Neural crest cell (in vitro differentiated cells): Measurements from ENCODE around the gene DLX4. TPM values are rescaled to one million over a fixed set of nuclear protein-coding genes. Genes with fewer than 3 reads are reported as not detected.

ENCODE experiments used
- DNase-seq: peaks from one replicate; pipeline ENCODE4 v3.0.0; 2021; ENCODE audit warnings: low read depth, mixed read lengths, low spot score
- H3K27ac Mint-ChIP-seq: one replicate; pipeline ENCODE4 v1.8.0; 2021; ENCODE audit warnings: mild to moderate bottlenecking, mixed read lengths; ENCODE audit not compliant: unreplicated experiment
- H3K27me3 Mint-ChIP-seq: 2 replicates; pipeline ENCODE4 v1.8.0; 2021; ENCODE audit warnings: low read depth, mild to moderate bottlenecking, mixed read lengths
- H3K36me3 Mint-ChIP-seq: 2 replicates; pipeline ENCODE4 v1.8.0; 2021; ENCODE audit warnings: low read depth, mild to moderate bottlenecking, mixed read lengths
- H3K4me1 Mint-ChIP-seq: 2 replicates; pipeline ENCODE4 v1.8.0; 2021; ENCODE audit warnings: mixed read lengths
- H3K4me3 Mint-ChIP-seq: one replicate; pipeline ENCODE4 v1.8.0; 2021; ENCODE audit warnings: mild to moderate bottlenecking, mixed read lengths
- H3K9me3 Mint-ChIP-seq: 2 replicates; pipeline ENCODE4 v1.8.0; 2021; ENCODE audit warnings: mixed read lengths
- CTCF ChIP-seq: fragments of 200-600 bp; sonication (generic); conservative IDR thresholded peaks from 2 replicates; pipeline ENCODE4 v1.5.0; 2021; ENCODE audit warnings: antibody characterized with exemption, mild to moderate bottlenecking
- total RNA-seq: library from RNA; stranded (reverse); gene quantifications from 2 replicates; pipeline ENCODE4 v1.2.1, GENCODE V29; 2021

DLX4 gene
- total RNA-seq, 1 donor from 2014 or later: 0.49 TPM

- no peak for DNase-seq
- H3K4me1 Mint-ChIP-seq: no peaks in the 10 kb centered on the region
- H3K4me3 Mint-ChIP-seq: no peak overlapping the region
- H3K36me3 Mint-ChIP-seq: no peaks in the 10 kb centered on the region
- no peak overlapping the region for H3K27ac Mint-ChIP-seq
- H3K9me3 Mint-ChIP-seq: no peaks in the 10 kb centered on the region
- peaks cover 17% of the 10 kb centered on the region for H3K27me3 Mint-ChIP-seq
- TF ChIP-seq CTCF: no peak
Measured at GRCh38 chr17:49931416-49932137, 37.4 kb upstream of the DLX4 start.

- Mint-ChIP-seq H3K4me3 (no peak overlapping the region), H3K4me1 (no peaks in the 10 kb centered on the region), H3K9me3 (no peaks in the 10 kb centered on the region), H3K36me3 (no peaks in the 10 kb centered on the region), H3K27ac (no peak overlapping the region), H3K27me3 (peaks cover 17% of the 10 kb centered on the region)
- no peak for DNase-seq
- TF ChIP-seq CTCF: no peak
Measured at GRCh38 chr17:49932138-49932723, 36.8 kb upstream of the DLX4 start.

GRCh38 chr17:49932901-49933300 is 36.1 kb upstream of the DLX4 start:
- peaks cover 17% of the 10 kb centered on the region for H3K27me3 Mint-ChIP-seq
- TF ChIP-seq CTCF: no peak
- no peak for DNase-seq
- no peaks in the 10 kb centered on the region for H3K36me3 Mint-ChIP-seq
- H3K4me1 Mint-ChIP-seq: no peaks in the 10 kb centered on the region
- H3K27ac Mint-ChIP-seq: no peak overlapping the region
- no peaks in the 10 kb centered on the region for H3K9me3 Mint-ChIP-seq
- H3K4me3 Mint-ChIP-seq: no peak overlapping the region

GRCh38 chr17:49935526-49936210 is 33.3 kb upstream of the DLX4 start:
- H3K36me3 Mint-ChIP-seq: no peaks in the 10 kb centered on the region
- no peak overlapping the region for H3K27ac Mint-ChIP-seq
- no peak for DNase-seq
- H3K27me3 Mint-ChIP-seq: peaks cover 27% of the 10 kb centered on the region
- no peak overlapping the region for H3K4me3 Mint-ChIP-seq
- no peaks in the 10 kb centered on the region for H3K9me3 Mint-ChIP-seq
- H3K4me1 Mint-ChIP-seq: no peaks in the 10 kb centered on the region
- no peak for TF ChIP-seq CTCF

GRCh38 chr17:49936386-49936785 is 32.6 kb upstream of the DLX4 start:
- Mint-ChIP-seq H3K4me3 (no peak overlapping the region), H3K27ac (no peak overlapping the region), H3K9me3 (no peaks in the 10 kb centered on the region), H3K36me3 (no peaks in the 10 kb centered on the region), H3K27me3 (peaks cover 30% of the 10 kb centered on the region), H3K4me1 (no peaks in the 10 kb centered on the region)
- no peak for TF ChIP-seq CTCF
- no peak for DNase-seq
